Central memory CD4-positive, alpha-beta T cell (primary cell): Measurements from ENCODE around the gene FN3K.

Source experiments
- DNase-seq: peaks from one replicate; pipeline ENCODE4 v3.0.0; 2022
- total RNA-seq, 3 experiments: gene quantifications; one replicate each; lab custom pipeline; 2026; lab: John Stamatoyannopoulos, UW

The FN3K gene
- 0.35 to 1.2 (median 1.1) reads per million in 3 experiments for total RNA-seq

- no peak for DNase-seq
These were observed at the start of gene FN3K for GRCh38 chr17:82734987-82735866. Gene FN3K, plus strand, starts transcription at chr17:82735615. Its CDS starts 22 bp downstream, at chr17:82735637.

DNA sequence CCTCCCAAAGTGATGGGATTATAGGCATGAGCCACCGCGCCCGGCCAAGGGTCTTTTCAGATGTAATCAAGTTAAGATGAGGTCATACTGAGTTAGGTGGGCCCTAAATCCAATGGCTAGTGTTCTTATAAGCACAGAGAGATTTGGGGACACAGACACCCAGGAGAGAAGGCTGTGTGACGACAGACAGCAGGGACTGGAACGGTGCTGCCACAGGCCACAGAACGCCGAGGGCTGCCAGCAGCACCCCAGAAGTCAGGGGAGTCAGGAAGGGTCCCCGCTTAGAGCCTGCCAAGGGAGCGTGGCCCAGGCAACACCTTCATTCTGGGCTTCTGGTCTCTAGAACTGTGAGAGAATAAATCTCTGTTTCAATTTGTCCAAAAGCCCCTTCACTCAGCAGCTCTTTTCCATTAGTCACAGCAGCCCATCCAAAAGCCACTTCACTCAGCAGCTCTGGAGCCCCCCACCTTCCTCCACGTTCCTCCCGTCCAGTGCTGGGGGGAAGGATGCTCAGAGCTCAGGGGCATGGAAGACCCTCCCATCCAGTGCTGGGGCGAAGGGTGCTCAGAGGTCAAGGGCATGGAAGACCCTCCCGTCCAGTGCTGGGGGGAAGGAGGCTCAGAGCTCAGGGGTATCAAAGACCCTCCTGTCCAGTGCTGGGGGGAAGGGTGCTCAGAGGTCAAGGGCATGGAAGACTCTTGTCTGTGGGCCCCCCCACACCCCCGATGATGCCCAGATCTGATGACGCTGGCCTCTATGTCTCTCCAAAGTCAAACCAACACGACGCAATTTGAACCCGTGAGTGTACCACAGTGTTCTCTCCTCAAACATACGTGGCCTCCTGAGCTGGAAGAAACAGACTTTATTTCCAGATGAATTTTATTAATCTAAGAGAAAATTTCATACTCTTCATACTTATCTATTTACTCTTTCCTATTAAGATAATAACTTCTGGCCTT lies 48.8 kb upstream of the FN3K start:
- no peak for DNase-seq

- no peak for DNase-seq
These were observed 48.0 kb upstream of the FN3K start for GRCh38 chr17:82687375-82687861.

GRCh38 chr17:82687871-82688270 lies 47.5 kb upstream of the FN3K start:
- DNase-seq: no peak

DNA sequence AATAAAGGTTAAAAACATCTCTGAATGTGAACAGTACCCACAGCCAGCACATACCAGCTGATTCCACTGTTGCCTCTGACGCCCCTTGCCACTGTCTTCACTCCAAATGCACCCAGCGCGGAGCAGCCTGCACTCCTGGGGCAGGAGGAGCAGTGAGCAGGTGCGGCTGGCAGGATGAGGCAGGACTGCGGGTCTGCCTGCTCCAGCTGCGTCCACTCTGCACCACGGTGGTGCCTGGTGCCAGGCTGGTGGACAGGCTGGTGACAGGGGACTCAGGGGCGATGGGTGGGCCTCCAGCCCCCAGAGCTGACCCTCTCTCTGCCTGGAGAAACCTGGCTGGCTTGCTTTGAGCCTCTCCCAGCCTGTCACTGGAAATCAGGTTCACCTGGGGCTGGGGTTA lies 46.3 kb upstream of the FN3K start:
- DNase-seq: no peak

- DNase-seq: no peak
These were observed 44.5 kb upstream of the FN3K start for GRCh38 chr17:82690786-82691489.

DNA sequence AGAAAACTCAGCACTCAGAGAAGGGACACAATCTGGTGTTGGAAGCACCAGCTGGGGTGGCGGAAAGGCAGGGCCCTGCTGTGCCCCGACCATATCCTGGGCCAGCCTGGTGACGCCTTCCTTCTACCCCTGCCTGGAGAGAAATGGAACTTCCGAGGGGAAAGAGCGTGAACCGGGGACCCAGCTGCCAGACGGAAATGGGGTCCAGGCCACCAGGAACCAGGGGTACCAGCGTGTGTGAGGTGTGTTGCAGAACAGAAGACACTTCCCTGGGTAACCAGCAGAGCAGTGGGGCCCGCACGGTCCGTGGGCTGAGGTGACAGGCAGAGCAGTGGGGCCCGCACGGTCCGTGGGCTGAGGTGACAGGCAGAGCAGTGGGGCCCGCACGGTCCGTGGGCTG lies 43.7 kb upstream of the FN3K start:
- no peak for DNase-seq

DNA sequence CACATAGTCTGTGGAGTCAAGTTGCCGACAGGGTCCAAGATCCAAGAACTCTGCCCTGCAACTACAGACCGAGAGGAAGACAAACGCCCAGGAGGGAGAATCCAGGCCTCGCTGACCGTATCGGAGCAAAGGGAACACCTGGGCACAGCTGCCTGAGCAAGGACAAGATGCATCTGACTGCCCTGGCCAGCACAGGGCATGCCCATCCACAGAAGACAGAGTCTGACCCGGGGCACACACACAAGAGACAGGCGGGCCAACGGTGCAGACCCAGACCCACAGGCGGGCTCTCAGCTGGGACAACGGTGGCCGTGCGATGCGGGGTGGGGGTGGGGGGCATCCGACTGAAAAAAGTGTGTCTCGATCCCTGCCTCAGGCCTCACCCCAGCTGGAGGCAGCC lies 43.1 kb upstream of the FN3K start:
- no peak for DNase-seq

DNA sequence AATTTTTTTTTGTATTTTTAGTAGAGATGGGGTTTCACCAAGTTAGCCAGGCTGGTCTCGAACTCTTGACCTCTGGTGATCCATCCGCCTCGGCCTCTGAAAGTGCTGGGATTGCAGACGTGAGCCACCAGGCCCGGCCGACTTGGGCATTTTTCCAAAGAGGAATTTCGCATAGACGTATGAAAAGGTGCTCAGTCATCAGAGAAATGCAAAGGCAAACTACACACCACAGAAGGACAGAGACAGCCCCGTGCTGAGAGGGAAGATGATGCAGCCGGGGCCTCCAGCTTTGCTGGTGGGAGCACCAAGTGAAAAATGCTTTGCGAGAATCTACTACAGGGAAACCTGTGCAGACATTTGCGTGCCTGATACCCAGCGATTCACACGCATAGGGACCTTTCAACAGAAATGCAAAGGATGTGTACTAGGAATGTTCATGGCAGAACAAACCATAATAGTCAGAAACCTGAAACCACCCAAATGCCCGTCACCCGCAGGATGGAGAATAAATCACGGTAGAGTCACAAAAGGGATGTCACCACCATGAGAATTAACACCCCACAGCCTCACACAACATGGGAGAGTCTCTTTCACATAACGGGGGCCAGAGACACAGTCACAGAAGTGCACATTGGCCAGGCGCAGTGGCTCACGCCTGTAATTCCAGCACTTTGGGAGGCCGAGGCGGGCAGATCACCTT lies 42.1 kb upstream of the FN3K start:
- no peak for DNase-seq

GRCh38 chr17:82694647-82695046 lies 40.8 kb upstream of the FN3K start:
- DNase-seq: no peak

DNA sequence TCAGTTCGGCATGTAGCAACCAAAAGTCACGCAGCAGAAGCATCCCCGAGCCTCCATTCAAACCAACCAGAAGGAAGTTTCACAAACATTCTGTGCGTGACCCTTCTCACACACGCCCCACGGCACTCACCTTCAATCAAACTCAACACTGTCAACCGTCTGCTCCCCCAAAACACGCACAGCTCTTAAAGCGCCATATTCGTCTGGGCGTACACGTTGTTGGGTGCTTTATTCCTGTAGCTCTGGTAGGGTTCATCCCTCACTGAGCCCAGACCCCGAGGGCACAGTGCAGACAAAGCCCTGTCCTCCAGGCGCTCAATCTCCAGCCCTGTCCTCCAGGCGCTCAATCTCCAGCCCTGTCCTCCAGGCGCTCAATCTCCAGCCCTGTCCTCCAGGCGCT lies 39.2 kb upstream of the FN3K start:
- DNase-seq: no peak

GRCh38 chr17:82696916-82697807 lies 38.3 kb upstream of the FN3K start:
- DNase-seq: no peak

GRCh38 chr17:82697808-82698064 lies 37.7 kb upstream of the FN3K start:
- DNase-seq: no peak

GRCh38 chr17:82698065-82698973 lies 37.1 kb upstream of the FN3K start, which contains the start of gene RAB40B:
Gene RAB40B, minus strand, starts transcription at chr17:82698698. Its CDS starts 102 bp downstream, at chr17:82698596.
- DNase-seq: peak; percentile 99

GRCh38 chr17:82698974-82699442 lies 36.4 kb upstream of the FN3K start:
- DNase-seq: no peak

DNA sequence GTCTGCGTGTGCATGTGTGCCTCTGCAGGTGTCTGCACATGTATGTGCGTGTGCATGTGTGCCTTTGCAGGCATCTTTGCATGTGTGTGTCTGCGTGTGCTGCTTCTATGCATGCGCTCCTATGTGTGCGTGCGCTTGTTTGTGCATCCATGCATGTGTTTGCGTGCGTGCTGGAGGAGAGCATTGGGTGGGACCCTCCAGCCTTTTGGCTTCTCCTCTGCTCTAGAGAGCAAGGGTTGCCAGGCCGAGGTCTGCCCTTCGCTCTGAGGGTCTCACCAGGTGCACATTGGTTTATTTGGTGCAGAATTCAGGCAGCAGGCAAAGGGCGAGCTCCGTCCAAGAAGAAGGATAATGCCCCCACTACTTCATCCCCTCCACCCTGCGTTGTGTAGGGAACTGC lies 35.9 kb upstream of the FN3K start:
- no peak for DNase-seq

- DNase-seq: no peak
These were observed 33.0 kb upstream of the FN3K start for GRCh38 chr17:82702231-82702927.

DNA sequence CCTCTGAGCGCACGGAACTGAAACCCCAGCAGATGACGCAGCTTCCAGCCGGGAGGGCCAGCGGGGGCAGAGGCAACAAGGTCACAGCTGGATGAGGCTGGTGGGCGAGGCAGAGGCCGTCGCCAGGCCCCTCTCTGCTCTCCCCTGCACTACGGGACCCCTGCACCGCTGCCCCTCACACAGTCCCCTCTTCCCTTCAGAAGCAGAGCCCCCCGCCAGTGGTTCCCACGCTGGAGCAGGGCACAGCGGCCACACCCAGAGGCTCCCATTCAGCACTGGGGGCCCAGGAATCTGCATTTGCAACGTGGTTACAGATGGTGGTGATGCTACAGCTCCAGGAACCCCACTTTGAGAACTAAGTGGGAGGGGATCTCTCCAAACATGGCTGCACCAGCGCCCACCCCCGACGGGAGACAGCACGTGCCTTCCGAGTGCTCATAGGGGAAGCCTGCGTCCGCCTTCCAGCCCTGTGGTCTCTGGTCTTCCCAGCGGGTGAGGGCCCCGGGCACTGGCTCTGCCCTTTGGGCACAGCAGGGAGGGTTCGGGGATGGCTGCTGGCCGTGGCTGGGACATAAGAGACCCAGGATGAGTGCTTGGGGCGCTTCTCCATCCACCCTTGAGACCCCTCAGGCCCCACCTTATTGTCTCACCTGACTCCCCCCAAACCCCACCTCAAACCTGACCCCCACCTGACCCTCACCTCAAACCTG lies 32.2 kb upstream of the FN3K start:
- no peak for DNase-seq
